Measurements from ENCODE around the gene HTR3E. TPM values are rescaled to one million over a fixed set of nuclear protein-coding genes. Genes with fewer than 3 reads are reported as not detected.
"Not testable (repeated sequence)": the region's sequence is repeated elsewhere in the genome, so short reads cannot be mapped to it uniquely, and the experiment has no call there.

The HTR3E gene
- total RNA-seq, 6 donors from 2014 or later, result not detected

DNA sequence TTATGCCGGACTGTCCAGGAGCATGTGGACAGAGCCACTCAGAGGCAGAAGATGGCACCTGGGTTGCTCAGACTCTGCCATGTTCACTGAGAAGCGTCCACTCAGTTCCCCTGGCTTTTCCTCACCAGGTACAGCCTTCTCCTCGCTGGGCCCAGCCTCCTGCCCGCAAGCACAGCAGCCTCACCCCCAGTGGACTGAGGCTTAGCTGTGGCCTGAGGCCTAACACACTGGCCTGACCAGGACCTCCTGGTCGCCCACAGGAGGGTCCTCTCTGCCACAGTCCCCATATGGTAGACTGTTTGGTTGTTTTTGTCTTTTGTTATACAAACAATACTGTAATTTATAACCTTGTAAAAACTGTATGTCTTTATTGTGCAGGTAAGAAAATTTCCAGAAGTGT, 28.5 kb upstream of the HTR3E start:
- H3K27ac ChIP-seq, result no peak overlapping the region
- no peak for DNase-seq
- no peaks in the 10 kb centered on the region for H3K36me3 ChIP-seq
- ATAC-seq (ENCODE audit: low FRiP score in 2 of 2), result no peak
- H3K27me3 ChIP-seq, result no peaks in the 10 kb centered on the region
- no peak overlapping the region for H3K4me3 ChIP-seq
- no peaks in the 10 kb centered on the region for H3K9me3 ChIP-seq
- peaks cover 0 to 3% (median 0%) of the 10 kb centered on the region in 4 donors for H3K4me1 ChIP-seq
- WGBS, 2 donors, result 92 to 94% methylated on average over 5 of the region's 5 CpGs
- TF ChIP-seq POLR2AphosphoS5 (IDR thresholded peaks at IDR 0.05), result no peak
- no peak for TF ChIP-seq POLR2A (IDR thresholded peaks at IDR 0.05)
- TF ChIP-seq, protein P1, sequence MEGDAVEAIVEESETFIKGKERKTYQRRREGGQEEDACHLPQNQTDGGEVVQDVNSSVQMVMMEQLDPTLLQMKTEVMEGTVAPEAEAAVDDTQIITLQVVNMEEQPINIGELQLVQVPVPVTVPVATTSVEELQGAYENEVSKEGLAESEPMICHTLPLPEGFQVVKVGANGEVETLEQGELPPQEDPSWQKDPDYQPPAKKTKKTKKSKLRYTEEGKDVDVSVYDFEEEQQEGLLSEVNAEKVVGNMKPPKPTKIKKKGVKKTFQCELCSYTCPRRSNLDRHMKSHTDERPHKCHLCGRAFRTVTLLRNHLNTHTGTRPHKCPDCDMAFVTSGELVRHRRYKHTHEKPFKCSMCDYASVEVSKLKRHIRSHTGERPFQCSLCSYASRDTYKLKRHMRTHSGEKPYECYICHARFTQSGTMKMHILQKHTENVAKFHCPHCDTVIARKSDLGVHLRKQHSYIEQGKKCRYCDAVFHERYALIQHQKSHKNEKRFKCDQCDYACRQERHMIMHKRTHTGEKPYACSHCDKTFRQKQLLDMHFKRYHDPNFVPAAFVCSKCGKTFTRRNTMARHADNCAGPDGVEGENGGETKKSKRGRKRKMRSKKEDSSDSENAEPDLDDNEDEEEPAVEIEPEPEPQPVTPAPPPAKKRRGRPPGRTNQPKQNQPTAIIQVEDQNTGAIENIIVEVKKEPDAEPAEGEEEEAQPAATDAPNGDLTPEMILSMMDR (IDR thresholded peaks at IDR 0.05), result no peak
- no peak for TF ChIP-seq EP300 (IDR thresholded peaks at IDR 0.05)

DNA sequence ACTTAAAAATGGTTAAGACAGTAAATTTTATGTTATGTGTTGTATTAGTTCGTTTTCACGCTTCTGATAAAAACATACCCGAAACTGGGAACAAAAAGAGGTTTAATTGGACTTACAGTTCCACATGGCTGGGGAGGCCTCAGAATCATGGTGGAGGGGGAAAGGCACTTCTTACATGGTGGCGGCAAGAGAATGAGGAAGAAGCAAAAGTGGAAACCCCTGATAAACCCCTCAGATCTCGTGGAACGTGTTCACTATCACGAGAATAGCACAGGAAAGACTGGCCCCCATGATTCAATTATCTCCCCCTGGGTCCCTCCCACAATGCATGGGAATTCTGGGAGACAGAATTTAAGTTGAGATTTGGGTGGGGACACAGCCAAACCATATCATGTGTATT, 25.7 kb upstream of the HTR3E start:
- WGBS, 2 donors, result 91 to 92% methylated on average over 7 of the region's 7 CpGs
- not testable (repeated sequence) for ATAC-seq (ENCODE audit: low FRiP score in 2 of 2); H3K4me1 ChIP-seq; H3K4me3 ChIP-seq; H3K36me3 ChIP-seq; H3K27ac ChIP-seq; H3K27me3 ChIP-seq; H3K9me3 ChIP-seq; DNase-seq

DNA sequence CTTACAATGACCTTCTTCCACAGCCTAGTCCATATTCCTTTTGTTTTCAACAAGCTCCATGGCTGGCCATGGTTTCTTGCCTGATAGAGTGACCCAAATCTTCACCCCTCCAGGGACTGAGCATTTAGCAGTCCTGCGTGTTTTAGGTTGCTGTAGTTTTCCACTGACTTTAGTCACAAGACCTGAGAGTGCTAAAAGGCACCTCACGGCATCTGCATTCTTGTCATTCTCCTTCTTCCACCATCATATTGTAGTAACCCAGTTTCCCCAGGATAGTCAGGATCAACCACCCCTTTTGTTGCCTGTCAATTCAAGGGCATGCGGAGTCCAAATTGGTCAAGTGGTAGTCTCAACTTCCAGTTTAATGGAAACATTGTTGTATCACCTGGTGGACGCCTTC, 23.2 kb upstream of the HTR3E start:
- H3K27ac ChIP-seq, result no peak overlapping the region
- no peaks in the 10 kb centered on the region for H3K36me3 ChIP-seq
- 81 to 85% methylated on average over 4 of the region's 4 CpGs for WGBS, 2 donors
- no peaks in the 10 kb centered on the region for H3K9me3 ChIP-seq
- TF ChIP-seq POLR2A (IDR thresholded peaks at IDR 0.05), result no peak
- TF ChIP-seq POLR2AphosphoS5 (IDR thresholded peaks at IDR 0.05), result no peak
- TF ChIP-seq, protein P1 (IDR thresholded peaks at IDR 0.05), result no peak
- TF ChIP-seq EP300 (IDR thresholded peaks at IDR 0.05), result no peak
- no peak overlapping the region for H3K4me3 ChIP-seq
- no peaks in the 10 kb centered on the region for H3K4me1 ChIP-seq
- H3K27me3 ChIP-seq, result no peaks in the 10 kb centered on the region
- ATAC-seq (ENCODE audit: low FRiP score in 2 of 2) (no peak), DNase-seq (no peak)

GRCh38 chr3:184075901-184076300, 21.0 kb upstream of the HTR3E start:
- Histone ChIP-seq H3K9me3 (no peaks in the 10 kb centered on the region), H3K36me3 (no peaks in the 10 kb centered on the region), H3K4me3 (no peak overlapping the region), H3K4me1 (no peaks in the 10 kb centered on the region), H3K27ac (no peak overlapping the region), H3K27me3 (no peaks in the 10 kb centered on the region)
- TF ChIP-seq POLR2A (IDR thresholded peaks at IDR 0.05) (no peak), EP300 (IDR thresholded peaks at IDR 0.05) (no peak), POLR2AphosphoS5 (IDR thresholded peaks at IDR 0.05) (no peak)
- TF ChIP-seq, protein P1 (IDR thresholded peaks at IDR 0.05), result no peak
- WGBS, 2 donors, result 88 to 96% methylated on average over 6 of the region's 6 CpGs
- ATAC-seq (ENCODE audit: low FRiP score in 2 of 2), result no peak
- no peak for DNase-seq

DNA sequence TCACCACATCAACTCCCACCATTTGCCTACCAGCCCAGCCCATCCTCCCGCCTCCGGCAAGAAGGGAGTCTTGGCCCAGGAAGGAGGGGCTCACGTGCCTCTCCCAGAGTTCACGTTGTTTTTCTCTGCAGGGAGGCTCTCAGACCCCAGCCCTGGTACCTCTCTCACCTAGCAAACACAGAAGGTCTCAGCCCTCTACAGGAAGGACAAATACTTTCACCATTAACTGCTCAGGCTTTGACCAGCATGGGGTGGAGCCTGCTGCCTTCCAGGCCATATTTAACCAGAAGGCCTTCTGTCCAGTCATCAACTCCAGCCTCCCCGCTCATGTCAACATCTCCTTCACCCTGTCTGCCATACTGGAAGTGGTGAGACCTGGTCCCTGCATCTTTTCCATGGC, 19.0 kb upstream of the HTR3E start:
- no peak overlapping the region for H3K27ac ChIP-seq
- WGBS, 2 donors, result 63 to 74% methylated on average over 5 of the region's 5 CpGs
- H3K9me3 ChIP-seq, result no peaks in the 10 kb centered on the region
- H3K4me1 ChIP-seq, result no peaks in the 10 kb centered on the region
- H3K27me3 ChIP-seq, result no peaks in the 10 kb centered on the region
- no peak overlapping the region for H3K4me3 ChIP-seq
- ATAC-seq (ENCODE audit: low FRiP score in 2 of 2) (no peak), DNase-seq (no peak)
- no peaks in the 10 kb centered on the region for H3K36me3 ChIP-seq
- TF ChIP-seq POLR2A (IDR thresholded peaks at IDR 0.05), result no peak
- no peak for TF ChIP-seq POLR2AphosphoS5 (IDR thresholded peaks at IDR 0.05)
- TF ChIP-seq, protein P1 (IDR thresholded peaks at IDR 0.05), result no peak
- TF ChIP-seq EP300 (IDR thresholded peaks at IDR 0.05), result no peak
